ENCODE data around the gene PAX5. TPM values are rescaled to one million over a fixed set of nuclear protein-coding genes. Genes with fewer than 3 reads are reported as not detected.

Gene PAX5
- total and polyA plus RNA-seq, 2 of the 13 experiments (the other 11 are each of a cell fraction or from before 2014, with no cell fraction given) = not detected

GRCh38 chr9:37027582-37028419, 6.3 kb downstream of the PAX5 start (continued):
- TF ChIP-seq REPIN1 (CRISPR knock-in tag; IDR thresholded peaks at IDR 0.05; ENCODE audit: borderline replicate concordance, low read depth) (peak; percentile 96), ATF5 (CRISPR knock-in tag; IDR thresholded peaks at IDR 0.05; ENCODE audit: low read depth) (0 out of 2 replicates have a peak, but pooled peaks have one; percentile 79), GATAD2A (CRISPR knock-in tag; IDR thresholded peaks at IDR 0.05) (no peak; the same call in 1 of the 2 replicates), HNRNPLL (IDR thresholded peaks at IDR 0.05; ENCODE audit: low read depth, low read length, poor library complexity, severe bottlenecking) (peak; percentile 84), SCMH1 (CRISPR knock-in tag; IDR thresholded peaks at IDR 0.05; ENCODE audit: borderline replicate concordance) (no peak), STAT5B (CRISPR knock-in tag; IDR thresholded peaks at IDR 0.05) (peak; percentile 88; the same call in 1 of the 2 replicates), DRAP1 (CRISPR knock-in tag; IDR thresholded peaks at IDR 0.05) (peak; percentile 34; the same call in 1 of the 2 replicates), MIXL1 (CRISPR knock-in tag; IDR thresholded peaks at IDR 0.05) (peak; percentile 86; the same call in 1 of the 2 replicates), ZNF280D (CRISPR knock-in tag; IDR thresholded peaks at IDR 0.05) (peak; percentile 88), MED1 (CRISPR knock-in tag; IDR thresholded peaks at IDR 0.05) (peak; percentile 74), ZBTB21 (CRISPR knock-in tag; IDR thresholded peaks at IDR 0.05) (no peak; the same call in 1 of the 2 replicates), HNRNPH1 (optimal IDR thresholded peaks at IDR 0.05; ENCODE audit: low read depth, low read length) (no peak), YEATS2 (CRISPR knock-in tag; IDR thresholded peaks at IDR 0.05; ENCODE audit: borderline replicate concordance) (peak; percentile 76; the same call in 1 of the 2 replicates), U2AF1 (optimal IDR thresholded peaks at IDR 0.05; ENCODE audit: low read depth, low read length) (no peak), FOXA3 (CRISPR knock-in tag; IDR thresholded peaks at IDR 0.05) (peak; percentile 76), ZKSCAN5 (CRISPR knock-in tag; IDR thresholded peaks at IDR 0.05) (no peak), ZFP37 (CRISPR knock-in tag; IDR thresholded peaks at IDR 0.05; ENCODE audit: borderline replicate concordance) (peak; percentile 97), NR2F1 (CRISPR knock-in tag; IDR thresholded peaks at IDR 0.05) (peak in 1 of 2 experiments; percentile 30; a peak in 1 of 4 replicates), ZNF33B (CRISPR knock-in tag; IDR thresholded peaks at IDR 0.05) (peak; percentile 97), ZSCAN22 (CRISPR knock-in tag; IDR thresholded peaks at IDR 0.05) (peak; percentile 75; the same call in 1 of the 2 replicates), MXD3 (CRISPR knock-in tag; IDR thresholded peaks at IDR 0.05) (peak; percentile 99)
- TF ChIP-seq, protein P1, sequence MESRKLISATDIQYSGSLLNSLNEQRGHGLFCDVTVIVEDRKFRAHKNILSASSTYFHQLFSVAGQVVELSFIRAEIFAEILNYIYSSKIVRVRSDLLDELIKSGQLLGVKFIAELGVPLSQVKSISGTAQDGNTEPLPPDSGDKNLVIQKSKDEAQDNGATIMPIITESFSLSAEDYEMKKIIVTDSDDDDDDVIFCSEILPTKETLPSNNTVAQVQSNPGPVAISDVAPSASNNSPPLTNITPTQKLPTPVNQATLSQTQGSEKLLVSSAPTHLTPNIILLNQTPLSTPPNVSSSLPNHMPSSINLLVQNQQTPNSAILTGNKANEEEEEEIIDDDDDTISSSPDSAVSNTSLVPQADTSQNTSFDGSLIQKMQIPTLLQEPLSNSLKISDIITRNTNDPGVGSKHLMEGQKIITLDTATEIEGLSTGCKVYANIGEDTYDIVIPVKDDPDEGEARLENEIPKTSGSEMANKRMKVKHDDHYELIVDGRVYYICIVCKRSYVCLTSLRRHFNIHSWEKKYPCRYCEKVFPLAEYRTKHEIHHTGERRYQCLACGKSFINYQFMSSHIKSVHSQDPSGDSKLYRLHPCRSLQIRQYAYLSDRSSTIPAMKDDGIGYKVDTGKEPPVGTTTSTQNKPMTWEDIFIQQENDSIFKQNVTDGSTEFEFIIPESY (CRISPR knock-in tag; IDR thresholded peaks at IDR 0.05) = peak; percentile 30; the same call in 1 of the 2 replicates
- TF ChIP-seq, protein P2, sequence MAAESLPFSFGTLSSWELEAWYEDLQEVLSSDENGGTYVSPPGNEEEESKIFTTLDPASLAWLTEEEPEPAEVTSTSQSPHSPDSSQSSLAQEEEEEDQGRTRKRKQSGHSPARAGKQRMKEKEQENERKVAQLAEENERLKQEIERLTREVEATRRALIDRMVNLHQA (CRISPR knock-in tag; IDR thresholded peaks at IDR 0.05) = no peak

Measured in HepG2 (cell line).